Upper lobe of left lung (tissue), 4 donors: ENCODE measurements around the gene PURB.

Experiments
- CTCF ChIP-seq, 6 experiments: fragments of 450-650 bp in 4 of 6; fragments of 200-600 bp in 2 of 6; sonication (generic) in 2 of 6; IDR thresholded peaks; one replicate each; pipeline ENCODE4 v1.5.1; 2016 to 2019; ENCODE audit warnings: antibody characterized with exemption in 6 of 6
- EP300 ChIP-seq, 4 donors: sonication (generic); formaldehyde crosslinking; IDR thresholded peaks; one replicate each; pipeline ENCODE4 v1.5.1; 2017; ENCODE audit warnings: antibody characterized with exemption in 4 of 4, control low read depth in 2 of 4
- POLR2A ChIP-seq, 4 donors: fragments of 450-650 bp; IDR thresholded peaks; one replicate each; pipeline ENCODE4 v1.5.1; 2016 to 2017; ENCODE audit warnings: antibody characterized with exemption in 4 of 4, mild to moderate bottlenecking in 2 of 4

GRCh38 chr7:44872787-44873186 is 12.5 kb downstream of the PURB start:
- no peak for TF ChIP-seq CTCF (IDR thresholded peaks at IDR 0.05)
- no peak for TF ChIP-seq EP300 (IDR thresholded peaks at IDR 0.05)
- TF ChIP-seq POLR2A (IDR thresholded peaks at IDR 0.05): no peak
